ENCODE results near the gene EPAS1. TPM values are rescaled to one million over a fixed set of nuclear protein-coding genes. Genes with fewer than 3 reads are reported as not detected.

EPAS1 gene
- total RNA-seq, 1 experiment from 2014 or later, result 8.5 TPM

DNA sequence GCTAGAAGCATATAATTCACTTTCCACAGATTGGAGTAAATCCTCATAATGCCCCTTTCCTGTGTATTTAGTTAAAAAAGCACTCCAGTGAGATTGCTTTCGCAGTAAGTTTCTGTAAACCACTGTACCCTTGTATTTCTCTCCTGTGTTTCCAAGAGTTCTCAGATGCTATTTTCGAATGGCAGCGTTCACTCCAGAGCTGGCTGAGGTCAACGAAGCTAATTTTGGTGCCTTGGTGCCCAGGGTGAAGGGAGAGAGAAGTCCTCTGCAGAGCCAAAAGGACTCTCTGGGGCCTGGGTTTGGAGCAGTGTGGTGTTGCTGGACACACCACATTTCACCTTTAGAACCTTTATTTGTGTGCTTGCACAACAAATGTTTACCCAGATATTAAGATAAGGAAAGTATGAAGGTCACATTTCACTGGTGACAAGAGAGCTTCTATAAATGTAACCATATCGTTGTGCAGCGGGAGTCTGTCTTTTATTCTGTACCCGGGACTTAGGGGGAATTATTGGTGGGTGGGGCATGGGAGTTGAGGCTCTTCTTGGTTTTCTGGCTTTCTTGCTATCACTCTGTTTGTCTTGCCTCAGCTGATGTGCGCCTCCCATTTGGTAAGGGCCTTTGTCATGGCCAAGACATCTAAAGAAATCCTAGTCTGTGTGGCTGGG is 9.9 kb downstream of the EPAS1 start:
- ATAC-seq (no peak), DNase-seq (ENCODE audit: low spot score) (no peak)
- Mint-ChIP-seq H3K27me3 (ENCODE audit: low read depth) (peaks cover 17% of the 10 kb centered on the region), H3K4me1 (peaks cover 49% of the 10 kb centered on the region), H3K27ac (no peak overlapping the region), H3K36me3 (peaks cover 10% of the 10 kb centered on the region), H3K4me3 (no peak overlapping the region), H3K9me3 (peaks cover 16% of the 10 kb centered on the region)
- CTCF ChIA-PET, result interaction anchor here (1.1 to 1.5 kb wide), 4 partner anchors 10 to 77 kb away, joined by 3 to 9 read pairs (median 3); partner anchors contain the start of gene EPAS1
- no peak for TF ChIP-seq TCF7 (CRISPR knock-in tag; IDR thresholded peaks at IDR 0.05; ENCODE audit: low read depth)
- peak; percentile 85 for TF ChIP-seq GABPB1 (CRISPR knock-in tag; IDR thresholded peaks at IDR 0.05)
- POLR2A ChIA-PET, result no interaction called here

DNA sequence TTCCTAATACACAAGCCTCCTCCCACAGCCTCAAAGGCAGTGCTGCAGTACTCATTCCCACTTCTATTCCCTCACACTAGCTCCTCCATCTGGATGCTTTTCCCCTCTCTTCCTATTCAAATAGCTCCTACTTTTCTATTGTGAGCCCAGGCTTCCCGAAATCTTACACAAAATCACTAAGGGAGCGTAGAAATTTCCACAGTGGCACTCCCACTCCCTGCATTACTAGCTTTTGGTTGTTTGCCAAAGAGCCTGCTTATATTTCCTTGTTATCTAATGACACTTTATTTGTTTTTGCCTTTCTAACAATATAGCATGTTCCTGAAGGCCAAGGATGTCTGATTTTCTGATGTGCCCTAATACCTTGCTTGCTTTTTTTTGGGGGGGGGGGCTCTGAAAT is 10.9 kb downstream of the EPAS1 start:
- peaks cover 10% of the 10 kb centered on the region for H3K36me3 Mint-ChIP-seq
- TF ChIP-seq, protein P1, sequence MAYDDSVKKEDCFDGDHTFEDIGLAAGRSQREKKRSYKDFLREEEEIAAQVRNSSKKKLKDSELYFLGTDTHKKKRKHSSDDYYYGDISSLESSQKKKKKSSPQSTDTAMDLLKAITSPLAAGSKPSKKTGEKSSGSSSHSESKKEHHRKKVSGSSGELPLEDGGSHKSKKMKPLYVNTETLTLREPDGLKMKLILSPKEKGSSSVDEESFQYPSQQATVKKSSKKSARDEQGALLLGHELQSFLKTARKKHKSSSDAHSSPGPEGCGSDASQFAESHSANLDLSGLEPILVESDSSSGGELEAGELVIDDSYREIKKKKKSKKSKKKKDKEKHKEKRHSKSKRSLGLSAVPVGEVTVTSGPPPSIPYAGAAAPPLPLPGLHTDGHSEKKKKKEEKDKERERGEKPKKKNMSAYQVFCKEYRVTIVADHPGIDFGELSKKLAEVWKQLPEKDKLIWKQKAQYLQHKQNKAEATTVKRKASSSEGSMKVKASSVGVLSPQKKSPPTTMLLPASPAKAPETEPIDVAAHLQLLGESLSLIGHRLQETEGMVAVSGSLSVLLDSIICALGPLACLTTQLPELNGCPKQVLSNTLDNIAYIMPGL (CRISPR knock-in tag; IDR thresholded peaks at IDR 0.05), result no peak
- TF ChIP-seq TP53 (CRISPR knock-in tag; IDR thresholded peaks at IDR 0.05), result no peak
- no peak for TF ChIP-seq FOXP1 (CRISPR knock-in tag; IDR thresholded peaks at IDR 0.05; ENCODE audit: borderline replicate concordance)
- TF ChIP-seq FOXK1 (CRISPR knock-in tag; IDR thresholded peaks at IDR 0.05), result no peak
- TF ChIP-seq, protein P2, sequence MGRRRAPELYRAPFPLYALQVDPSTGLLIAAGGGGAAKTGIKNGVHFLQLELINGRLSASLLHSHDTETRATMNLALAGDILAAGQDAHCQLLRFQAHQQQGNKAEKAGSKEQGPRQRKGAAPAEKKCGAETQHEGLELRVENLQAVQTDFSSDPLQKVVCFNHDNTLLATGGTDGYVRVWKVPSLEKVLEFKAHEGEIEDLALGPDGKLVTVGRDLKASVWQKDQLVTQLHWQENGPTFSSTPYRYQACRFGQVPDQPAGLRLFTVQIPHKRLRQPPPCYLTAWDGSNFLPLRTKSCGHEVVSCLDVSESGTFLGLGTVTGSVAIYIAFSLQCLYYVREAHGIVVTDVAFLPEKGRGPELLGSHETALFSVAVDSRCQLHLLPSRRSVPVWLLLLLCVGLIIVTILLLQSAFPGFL (CRISPR knock-in tag; IDR thresholded peaks at IDR 0.05; ENCODE audit: borderline replicate concordance), result no peak
- TF ChIP-seq, protein P3, sequence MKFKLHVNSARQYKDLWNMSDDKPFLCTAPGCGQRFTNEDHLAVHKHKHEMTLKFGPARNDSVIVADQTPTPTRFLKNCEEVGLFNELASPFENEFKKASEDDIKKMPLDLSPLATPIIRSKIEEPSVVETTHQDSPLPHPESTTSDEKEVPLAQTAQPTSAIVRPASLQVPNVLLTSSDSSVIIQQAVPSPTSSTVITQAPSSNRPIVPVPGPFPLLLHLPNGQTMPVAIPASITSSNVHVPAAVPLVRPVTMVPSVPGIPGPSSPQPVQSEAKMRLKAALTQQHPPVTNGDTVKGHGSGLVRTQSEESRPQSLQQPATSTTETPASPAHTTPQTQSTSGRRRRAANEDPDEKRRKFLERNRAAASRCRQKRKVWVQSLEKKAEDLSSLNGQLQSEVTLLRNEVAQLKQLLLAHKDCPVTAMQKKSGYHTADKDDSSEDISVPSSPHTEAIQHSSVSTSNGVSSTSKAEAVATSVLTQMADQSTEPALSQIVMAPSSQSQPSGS (CRISPR knock-in tag; IDR thresholded peaks at IDR 0.05; ENCODE audit: borderline replicate concordance, low read depth), result no peak
- CTCF ChIA-PET, result interaction anchor here (0.6 to 1.5 kb wide), 11 partner anchors 11 to 327 kb away, joined by 3 to 9 read pairs (median 3); partner anchors contain the start of gene EPAS1
- peaks cover 16% of the 10 kb centered on the region for H3K9me3 Mint-ChIP-seq
- peaks cover 9% of the 10 kb centered on the region for H3K27me3 Mint-ChIP-seq (ENCODE audit: low read depth)
- ATAC-seq (peak; percentile 45), DNase-seq (ENCODE audit: low spot score) (no peak)
- H3K4me1 Mint-ChIP-seq, result peaks cover 48% of the 10 kb centered on the region
- H3K4me3 Mint-ChIP-seq, result no peak overlapping the region
- H3K27ac Mint-ChIP-seq, result no peak overlapping the region
- POLR2A ChIA-PET, result interaction anchor here (0.5 to 0.6 kb wide), 2 partner anchors 26 to 141 kb away, joined by 3 read pairs; no protein-coding TSS in a partner anchor

DNA sequence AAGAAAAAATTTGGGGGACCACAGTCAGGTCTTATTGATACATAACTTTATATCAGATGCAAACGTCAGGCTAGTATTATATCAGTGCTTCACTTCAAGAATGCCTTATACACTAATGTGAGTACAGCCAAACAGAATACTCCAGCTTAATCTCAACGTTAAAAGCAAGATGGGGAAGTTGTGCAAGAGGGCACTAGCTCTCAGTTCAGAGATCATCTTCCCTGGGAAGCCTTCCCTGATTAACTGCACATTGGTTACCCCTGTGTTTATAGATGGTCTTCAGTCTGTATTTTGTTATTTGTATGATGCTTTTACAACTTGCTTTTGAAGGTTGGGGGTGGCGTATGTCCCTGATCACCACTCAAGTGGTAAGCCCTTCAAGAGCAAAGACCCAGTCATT is 11.4 kb downstream of the EPAS1 start:
- CTCF ChIA-PET, result interaction anchor here (0.6 to 1.5 kb wide), 10 partner anchors 11 to 328 kb away, joined by 3 to 9 read pairs (median 4); partner anchors contain the start of gene EPAS1
- peaks cover 43% of the 10 kb centered on the region for H3K4me1 Mint-ChIP-seq
- H3K4me3 Mint-ChIP-seq, result no peak overlapping the region
- H3K27me3 Mint-ChIP-seq (ENCODE audit: low read depth), result peaks cover 5% of the 10 kb centered on the region
- POLR2A ChIA-PET, result interaction anchor here (0.5 to 0.6 kb wide), 2 partner anchors 26 to 140 kb away, joined by 3 read pairs; no protein-coding TSS in a partner anchor
- no peak for TF ChIP-seq PRRX2 (CRISPR knock-in tag; IDR thresholded peaks at IDR 0.05)
- no peak for TF ChIP-seq SOX15 (CRISPR knock-in tag; IDR thresholded peaks at IDR 0.05)
- TF ChIP-seq TEAD4 (CRISPR knock-in tag; IDR thresholded peaks at IDR 0.05), result no peak
- no peak for TF ChIP-seq CBFB (CRISPR knock-in tag; IDR thresholded peaks at IDR 0.05; ENCODE audit: low read depth)
- TF ChIP-seq GABPB1 (CRISPR knock-in tag; IDR thresholded peaks at IDR 0.05), result 0 out of 2 replicates have a peak, but pooled peaks have one; percentile 24
- peaks cover 10% of the 10 kb centered on the region for H3K36me3 Mint-ChIP-seq
- ATAC-seq (no peak), DNase-seq (ENCODE audit: low spot score) (no peak)
- peaks cover 16% of the 10 kb centered on the region for H3K9me3 Mint-ChIP-seq
- no peak overlapping the region for H3K27ac Mint-ChIP-seq

Measured in WTC11 (cell line).